Endothelial cell (in vitro differentiated cells): ENCODE measurements around the gene SMARCA2. TPM values are rescaled to one million over a fixed set of nuclear protein-coding genes. Genes with fewer than 3 reads are reported as not detected.

Experiments
- DNase-seq: peaks from one replicate; pipeline ENCODE4 v3.0.0; 2021; ENCODE audit warnings: low spot score
- H3K27ac Mint-ChIP-seq: one replicate; pipeline ENCODE4 v1.8.0; 2021; ENCODE audit warnings: mixed read lengths, inconsistent platforms; ENCODE audit not compliant: unreplicated experiment
- H3K27me3 Mint-ChIP-seq: one replicate; pipeline ENCODE4 v1.8.0; 2021; ENCODE audit warnings: mild to moderate bottlenecking, moderate library complexity, mixed read lengths, inconsistent platforms; ENCODE audit not compliant: unreplicated experiment
- H3K36me3 Mint-ChIP-seq: one replicate; pipeline ENCODE4 v1.8.0; 2021; ENCODE audit warnings: mild to moderate bottlenecking, low read depth, mixed read lengths, inconsistent platforms; ENCODE audit not compliant: unreplicated experiment
- H3K4me1 Mint-ChIP-seq: one replicate; pipeline ENCODE4 v1.8.0; 2021; ENCODE audit warnings: mild to moderate bottlenecking, mixed read lengths, inconsistent platforms; ENCODE audit not compliant: unreplicated experiment
- H3K4me3 Mint-ChIP-seq: one replicate; pipeline ENCODE4 v1.8.0; 2021; ENCODE audit warnings: mild to moderate bottlenecking, mixed read lengths, inconsistent platforms; ENCODE audit not compliant: unreplicated experiment
- H3K9me3 Mint-ChIP-seq: one replicate; pipeline ENCODE4 v1.8.0; 2021; ENCODE audit warnings: mixed read lengths, inconsistent platforms; ENCODE audit not compliant: unreplicated experiment
- total RNA-seq: library from RNA; stranded (reverse); fragmentation: NEBNext Ultra II Directional; extraction: Animal tissue kit (Norgen Biotek cat#: 25700); gene quantifications from one replicate; pipeline ENCODE4 v1.2.1, GENCODE V29; 2021; ENCODE audit not compliant: unreplicated experiment
- TF ChIP-seq, protein P1 (sequence below): fragments of 200-600 bp; sonication (generic); IDR thresholded peaks from one replicate; pipeline ENCODE4 v1.5.0; 2021; ENCODE audit warnings: antibody characterized with exemption; ENCODE audit not compliant: unreplicated experiment

SMARCA2 gene
- total RNA-seq, 1 donor from 2014 or later: 43.7 TPM

DNA sequence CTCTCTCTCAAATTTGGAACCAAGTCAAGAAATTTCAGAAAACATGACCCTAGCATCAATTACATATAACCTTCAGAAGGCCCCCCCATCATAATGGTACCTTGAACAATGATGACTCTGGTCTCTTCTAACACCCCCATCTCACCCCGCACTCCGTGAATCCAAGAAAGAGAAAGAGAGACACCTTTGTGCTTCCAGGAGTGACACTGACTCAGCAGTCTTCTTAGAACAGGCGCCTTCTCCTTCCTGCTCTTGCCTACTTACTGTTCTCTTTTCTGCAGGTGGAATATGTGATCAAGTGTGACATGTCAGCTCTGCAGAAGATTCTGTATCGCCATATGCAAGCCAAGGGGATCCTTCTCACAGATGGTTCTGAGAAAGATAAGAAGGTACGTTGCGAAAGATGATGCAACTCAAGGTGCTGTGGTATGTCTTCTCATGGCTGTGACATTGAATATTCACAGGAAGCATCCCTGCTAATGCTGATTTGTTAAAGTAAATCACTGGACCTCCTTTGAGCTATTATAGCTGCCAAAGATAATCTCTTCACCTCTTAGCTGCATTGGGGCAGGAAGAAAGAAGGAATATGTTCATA lies 81.3 kb downstream of the SMARCA2 start:
- Mint-ChIP-seq H3K9me3 (no peaks in the 10 kb centered on the region), H3K36me3 (peaks cover 8% of the 10 kb centered on the region), H3K4me1 (no peaks in the 10 kb centered on the region), H3K27me3 (no peaks in the 10 kb centered on the region), H3K4me3 (no peak overlapping the region), H3K27ac (no peak overlapping the region)
- DNase-seq: no peak
- TF ChIP-seq, protein P1, sequence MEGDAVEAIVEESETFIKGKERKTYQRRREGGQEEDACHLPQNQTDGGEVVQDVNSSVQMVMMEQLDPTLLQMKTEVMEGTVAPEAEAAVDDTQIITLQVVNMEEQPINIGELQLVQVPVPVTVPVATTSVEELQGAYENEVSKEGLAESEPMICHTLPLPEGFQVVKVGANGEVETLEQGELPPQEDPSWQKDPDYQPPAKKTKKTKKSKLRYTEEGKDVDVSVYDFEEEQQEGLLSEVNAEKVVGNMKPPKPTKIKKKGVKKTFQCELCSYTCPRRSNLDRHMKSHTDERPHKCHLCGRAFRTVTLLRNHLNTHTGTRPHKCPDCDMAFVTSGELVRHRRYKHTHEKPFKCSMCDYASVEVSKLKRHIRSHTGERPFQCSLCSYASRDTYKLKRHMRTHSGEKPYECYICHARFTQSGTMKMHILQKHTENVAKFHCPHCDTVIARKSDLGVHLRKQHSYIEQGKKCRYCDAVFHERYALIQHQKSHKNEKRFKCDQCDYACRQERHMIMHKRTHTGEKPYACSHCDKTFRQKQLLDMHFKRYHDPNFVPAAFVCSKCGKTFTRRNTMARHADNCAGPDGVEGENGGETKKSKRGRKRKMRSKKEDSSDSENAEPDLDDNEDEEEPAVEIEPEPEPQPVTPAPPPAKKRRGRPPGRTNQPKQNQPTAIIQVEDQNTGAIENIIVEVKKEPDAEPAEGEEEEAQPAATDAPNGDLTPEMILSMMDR: no peak

DNA sequence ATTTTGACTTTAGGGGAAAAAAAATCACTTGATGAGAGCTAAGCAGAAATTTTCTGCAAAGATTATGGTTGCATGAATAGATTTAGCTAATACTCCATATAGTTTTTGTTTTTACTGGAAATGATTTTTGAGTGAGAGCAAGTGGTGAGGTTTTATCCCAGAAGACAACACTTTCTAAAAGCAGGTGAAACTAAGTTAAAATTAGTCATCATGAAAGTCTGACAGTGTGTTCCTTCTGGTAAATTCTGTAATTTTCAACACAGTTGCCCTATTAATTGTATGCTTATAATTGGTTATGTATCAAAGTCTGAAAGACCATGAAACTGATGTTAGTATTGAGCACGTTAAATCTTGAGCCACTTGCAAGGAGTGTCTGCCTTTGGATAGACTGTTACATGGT lies 91.5 kb downstream of the SMARCA2 start:
- Mint-ChIP-seq H3K4me3 (no peak overlapping the region), H3K36me3 (no peaks in the 10 kb centered on the region), H3K9me3 (no peaks in the 10 kb centered on the region), H3K27me3 (no peaks in the 10 kb centered on the region), H3K4me1 (no peaks in the 10 kb centered on the region), H3K27ac (no peak overlapping the region)
- TF ChIP-seq, protein P1: no peak
- no peak for DNase-seq

DNA sequence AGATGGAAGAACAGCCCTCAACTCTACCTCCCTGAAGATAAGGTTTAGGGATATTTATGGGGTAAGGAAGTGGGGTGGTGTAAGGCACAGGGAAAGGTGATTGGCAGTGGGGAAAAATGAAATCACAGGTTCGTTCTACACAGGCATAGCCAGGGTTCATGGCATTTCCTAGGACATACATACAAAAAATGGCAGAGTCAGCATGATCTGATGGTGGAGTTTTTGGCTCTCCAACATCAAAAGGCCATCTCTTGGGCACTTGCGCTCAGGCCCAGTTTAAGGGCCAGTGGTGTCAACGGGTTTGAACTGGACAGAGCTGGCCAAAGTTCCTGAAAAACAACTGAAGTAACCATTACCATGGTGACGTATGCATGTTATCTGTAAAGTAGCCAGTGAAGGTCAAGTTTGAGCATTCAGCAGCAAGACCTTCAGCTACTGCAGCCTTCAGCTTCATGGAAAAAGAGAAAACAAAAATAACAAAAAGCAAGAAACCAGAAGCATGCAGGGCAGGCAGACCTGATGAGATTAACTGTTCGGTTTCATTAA lies 92.8 kb downstream of the SMARCA2 start:
- Mint-ChIP-seq H3K27me3 (no peaks in the 10 kb centered on the region), H3K36me3 (no peaks in the 10 kb centered on the region), H3K4me1 (no peaks in the 10 kb centered on the region), H3K9me3 (no peaks in the 10 kb centered on the region), H3K27ac (no peak overlapping the region), H3K4me3 (no peak overlapping the region)
- TF ChIP-seq, protein P1: no peak
- no peak for DNase-seq

DNA sequence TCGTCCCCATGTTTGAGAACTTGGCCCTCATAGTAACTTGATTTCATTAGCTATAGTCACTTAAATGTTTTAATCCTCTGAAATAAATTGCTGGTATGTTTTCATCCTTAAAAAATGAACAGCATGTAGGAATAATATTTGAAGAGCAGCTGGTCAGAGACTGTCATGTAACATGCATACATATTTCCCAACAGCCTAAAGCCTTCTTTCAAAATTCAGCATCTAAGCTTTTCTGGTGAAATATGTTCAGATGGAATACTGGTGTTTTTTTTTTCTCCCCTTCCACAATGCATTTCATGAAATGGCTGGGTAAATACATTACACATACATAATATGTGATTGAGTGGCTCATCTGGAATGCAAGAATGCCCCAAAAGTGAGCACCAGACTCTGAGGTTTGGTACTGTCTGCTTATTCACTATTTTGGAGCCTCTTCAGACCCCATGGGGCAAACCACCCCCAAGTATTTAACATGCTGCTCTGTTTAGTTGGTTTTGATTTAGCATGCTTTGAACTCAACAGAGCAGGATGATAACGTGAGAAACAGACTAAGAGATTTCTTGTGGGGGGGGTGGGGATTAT lies 94.0 kb downstream of the SMARCA2 start:
- H3K36me3 Mint-ChIP-seq: no peaks in the 10 kb centered on the region
- no peaks in the 10 kb centered on the region for H3K9me3 Mint-ChIP-seq
- H3K4me3 Mint-ChIP-seq: no peak overlapping the region
- H3K27me3 Mint-ChIP-seq: no peaks in the 10 kb centered on the region
- TF ChIP-seq, protein P1: no peak
- DNase-seq: no peak
- H3K4me1 Mint-ChIP-seq: no peaks in the 10 kb centered on the region
- H3K27ac Mint-ChIP-seq: no peak overlapping the region

DNA sequence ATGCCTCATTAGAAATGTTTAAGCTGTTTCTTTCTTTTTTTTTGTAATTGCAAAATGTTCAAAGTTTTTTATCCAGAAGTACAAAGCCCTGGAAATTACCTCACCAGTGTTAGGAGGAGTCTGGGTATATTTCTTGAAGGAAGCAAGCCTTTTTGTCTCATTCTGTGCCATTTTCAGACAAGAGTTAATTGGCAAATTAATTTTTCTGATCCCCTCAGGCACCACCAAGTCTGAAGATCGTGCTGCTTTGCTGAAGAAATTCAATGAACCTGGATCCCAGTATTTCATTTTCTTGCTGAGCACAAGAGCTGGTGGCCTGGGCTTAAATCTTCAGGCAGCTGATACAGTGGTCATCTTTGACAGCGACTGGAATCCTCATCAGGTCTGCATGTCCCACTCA lies 94.9 kb downstream of the SMARCA2 start:
- Mint-ChIP-seq H3K9me3 (no peaks in the 10 kb centered on the region), H3K4me3 (no peak overlapping the region), H3K4me1 (no peaks in the 10 kb centered on the region), H3K27ac (no peak overlapping the region), H3K27me3 (no peaks in the 10 kb centered on the region), H3K36me3 (no peaks in the 10 kb centered on the region)
- TF ChIP-seq, protein P1: no peak
- DNase-seq: no peak
